Activated CD8-positive, alpha-beta T cell treated with anti-CD3 and anti-CD28 coated beads for 36 hours (primary cell): ENCODE data around the gene WASHC1. TPM values are rescaled to one million over a fixed set of nuclear protein-coding genes. Genes with fewer than 3 reads are reported as not detected.
"Not testable (repeated sequence)": the region's sequence is repeated elsewhere in the genome, so short reads cannot be mapped to it uniquely, and the experiment has no call there.

Experiments used
- ATAC-seq: fragments of 200-7000 bp; cut with Tn5 transposase; one replicate; pipeline ENCODE4 v1.10.0; 2021; ENCODE audit warnings: mild to moderate bottlenecking, moderate library complexity
- CTCF ChIA-PET: fragments of 350-600 bp; sonication (Branson Sonifier 250); formaldehyde crosslinking; loops from one replicate; lab custom pipeline; 2021; ENCODE audit warnings: antibody characterized with exemption; lab: Charles Lee
- POLR2A ChIA-PET: fragments of 350-600 bp; sonication (Branson Sonifier 250); formaldehyde crosslinking; loops from one replicate; lab custom pipeline; 2021; ENCODE audit warnings: antibody characterized with exemption; lab: Charles Lee
- DNase-seq: peaks from one replicate; pipeline ENCODE4 v3.0.0-alpha.2; 2020
- H3K27ac Mint-ChIP-seq: one replicate; pipeline ENCODE4 v1.8.0; 2021; ENCODE audit warnings: mild to moderate bottlenecking, mixed read lengths
- H3K27me3 Mint-ChIP-seq: one replicate; pipeline ENCODE4 v1.8.0; 2021; ENCODE audit warnings: mixed read lengths
- H3K36me3 Mint-ChIP-seq: one replicate; pipeline ENCODE4 v1.8.0; 2021; ENCODE audit warnings: low read depth, mixed read lengths
- H3K4me1 Mint-ChIP-seq: one replicate; pipeline ENCODE4 v1.8.0; 2021; ENCODE audit warnings: low read depth, mixed read lengths
- H3K4me3 Mint-ChIP-seq: one replicate; pipeline ENCODE4 v1.8.0; 2021; ENCODE audit warnings: mild to moderate bottlenecking, moderate library complexity, mixed read lengths
- H3K9me3 Mint-ChIP-seq: one replicate; pipeline ENCODE4 v1.8.0; 2021; ENCODE audit warnings: mixed read lengths
- CTCF ChIP-seq: fragments of 200-600 bp; IDR thresholded peaks from one replicate; pipeline ENCODE4 v1.8.0; 2022; ENCODE audit warnings: antibody characterized with exemption, mild to moderate bottlenecking
- intact Hi-C: fragments of 100-400 bp; cut with micrococcal nuclease; formaldehyde crosslinking; loops from one replicate; pipeline ENCODE4 v1.10.0; 2022
- total RNA-seq, 2 experiments: library from RNA; stranded (reverse); gene quantifications; one replicate each; pipeline ENCODE4 v1.2.3, GENCODE V29; 2021

The WASHC1 gene
- total RNA-seq, 2 experiments from 2014 or later: 18.0 to 20.3 TPM

- H3K27me3 Mint-ChIP-seq, CTCF ChIA-PET, H3K4me3 Mint-ChIP-seq, H3K9me3 Mint-ChIP-seq, POLR2A ChIA-PET, H3K4me1 Mint-ChIP-seq, H3K27ac Mint-ChIP-seq, intact Hi-C loops, H3K36me3 Mint-ChIP-seq: not testable (repeated sequence)
- peak; percentile 69 for TF ChIP-seq CTCF
- peak; percentile 99 for DNase-seq
- peak; percentile 49 for ATAC-seq
These were observed 18.1 kb downstream of the WASHC1 start for GRCh38 chr9:11206-11605.

DNA sequence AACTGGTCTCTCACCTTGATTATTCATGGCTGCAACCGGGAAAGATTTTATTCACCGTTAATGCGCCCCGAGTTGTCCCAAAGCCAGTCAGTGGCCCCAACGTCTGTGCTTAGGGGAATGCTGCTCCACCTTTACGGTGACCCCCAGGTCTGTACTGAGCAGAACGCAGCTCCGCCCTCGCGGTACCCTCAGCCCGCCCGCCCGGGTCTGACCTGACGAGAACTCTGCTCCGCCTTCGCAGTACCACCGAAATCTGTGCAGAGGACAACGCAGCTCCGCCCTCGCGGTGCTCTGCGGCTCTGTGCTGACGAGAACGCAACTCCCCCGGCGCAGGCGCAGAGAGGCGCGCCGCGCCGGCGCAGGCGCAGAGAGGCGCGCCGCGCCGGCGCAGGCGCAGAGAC is 18.6 kb downstream of the WASHC1 start:
- ATAC-seq, CTCF ChIA-PET, intact Hi-C loops, POLR2A ChIA-PET, H3K27ac Mint-ChIP-seq, H3K4me3 Mint-ChIP-seq, H3K27me3 Mint-ChIP-seq, H3K9me3 Mint-ChIP-seq, H3K4me1 Mint-ChIP-seq, H3K36me3 Mint-ChIP-seq: not testable (repeated sequence)
- peak; percentile 33 for DNase-seq

DNA sequence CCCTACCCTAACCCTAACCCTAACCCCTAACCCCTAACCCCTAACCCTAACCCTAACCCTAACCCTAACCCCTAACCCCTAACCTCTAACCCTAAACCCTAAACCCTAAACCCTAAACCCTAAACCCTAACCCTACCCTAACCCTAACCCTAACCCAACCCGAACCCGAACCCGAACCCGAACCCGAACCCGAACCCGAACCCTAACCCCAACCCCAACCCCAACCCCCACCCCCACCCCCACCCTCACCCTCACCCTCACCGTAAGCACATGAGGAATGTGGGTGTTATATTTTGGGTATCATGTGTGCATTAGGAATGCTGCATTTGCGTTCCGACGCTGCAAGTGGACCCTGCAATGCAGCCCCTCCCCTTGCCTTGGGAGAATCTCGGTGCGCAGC is 19.0 kb downstream of the WASHC1 start:
- H3K27me3 Mint-ChIP-seq, POLR2A ChIA-PET, H3K4me1 Mint-ChIP-seq, intact Hi-C loops, H3K4me3 Mint-ChIP-seq, DNase-seq, H3K27ac Mint-ChIP-seq, CTCF ChIA-PET, H3K9me3 Mint-ChIP-seq, H3K36me3 Mint-ChIP-seq: not testable (repeated sequence)
- peak; percentile 27 for ATAC-seq

Other genes starting within 250 kb of the WASHC1 start
- gene FOXD4, start 89.0 kb upstream of the WASHC1 start, total RNA-seq: not detected
- gene ZNG1A, start 149.6 kb upstream of the WASHC1 start, total RNA-seq: 10 to 100 TPM; 44.5 to 47.4 TPM
- 100 to 1,000 TPM; 163 to 166 TPM for gene DOCK8, start 185.4 kb upstream of the WASHC1 start, total RNA-seq